Natural killer cell (primary cell): ENCODE data around the gene RCBTB2. TPM values are rescaled to one million over a fixed set of nuclear protein-coding genes. Genes with fewer than 3 reads are reported as not detected.

ENCODE experiments used
- ATAC-seq, 3 donors: fragments of 150-1000 bp in 2 of 3; fragments of 200-7000 bp in 1 of 3; cut with Tn5 transposase; 1 replicate in 1 of 3; 2 replicates in 2 of 3; pipeline ENCODE4 v1.10.0; 2021; ENCODE audit warnings: mild to moderate bottlenecking in 2 of 3, moderate library complexity in 2 of 3
- DNase-seq, 2 donors: peaks; one replicate each; pipeline versions ENCODE4 v3.0.0 to v3.0.0-alpha.2; 2013 to 2021; ENCODE audit warnings: mixed read lengths in 1 of 2
- H3K27ac ChIP-seq: one replicate; pipeline ENCODE4 v1.5.1; 2013; ENCODE audit warnings: mild to moderate bottlenecking, low read length
- H3K27me3 ChIP-seq: one replicate; pipeline ENCODE4 v1.6.1; 2013; ENCODE audit warnings: low read length; ENCODE audit not compliant: control insufficient read depth, insufficient read depth
- H3K36me3 ChIP-seq: one replicate; pipeline ENCODE4 v1.6.1; 2013; ENCODE audit warnings: low read length; ENCODE audit not compliant: control insufficient read depth, insufficient read depth
- H3K4me1 ChIP-seq: one replicate; pipeline ENCODE4 v1.6.1; 2013; ENCODE audit warnings: low read length; ENCODE audit not compliant: control insufficient read depth, insufficient read depth
- H3K4me3 ChIP-seq: one replicate; pipeline ENCODE4 v1.5.1; 2013; ENCODE audit warnings: low read length
- H3K9me3 ChIP-seq: one replicate; pipeline ENCODE4 v1.6.1; 2013; ENCODE audit warnings: low read length; ENCODE audit not compliant: control insufficient read depth, insufficient read depth
- H3K27ac Mint-ChIP-seq, 2 donors: one replicate each; pipeline ENCODE4 v1.8.0; 2022; ENCODE audit warnings: mild to moderate bottlenecking in 2 of 2, mixed read lengths in 2 of 2, moderate library complexity in 1 of 2
- H3K27me3 Mint-ChIP-seq, 2 donors: one replicate each; pipeline ENCODE4 v1.8.0; 2022; ENCODE audit warnings: low read depth in 2 of 2, mixed read lengths in 2 of 2
- H3K36me3 Mint-ChIP-seq: one replicate; pipeline ENCODE4 v1.8.0; 2022; ENCODE audit warnings: mixed read lengths
- H3K4me1 Mint-ChIP-seq, 2 donors: one replicate each; pipeline ENCODE4 v1.8.0; 2022; ENCODE audit warnings: mixed read lengths in 2 of 2
- H3K4me3 Mint-ChIP-seq: one replicate; pipeline ENCODE4 v1.8.0; 2022; ENCODE audit warnings: mild to moderate bottlenecking, moderate library complexity, mixed read lengths
- H3K9me3 Mint-ChIP-seq, 2 donors: one replicate each; pipeline ENCODE4 v1.8.0; 2022; ENCODE audit warnings: mixed read lengths in 2 of 2
- CTCF ChIP-seq: fragments of 200-600 bp; IDR thresholded peaks from one replicate; pipeline ENCODE4 v1.8.0; 2022; ENCODE audit warnings: antibody characterized with exemption
- WGBS: methylation state at CpG from one replicate; pipeline ENCODE4 v1.1.7; 2013; ENCODE audit warnings: missing lambda C conversion rate; ENCODE audit not compliant: insufficient coverage; 5-methylcytosine and 5-hydroxymethylcytosine counted together
- intact Hi-C: fragments of 100-400 bp; cut with micrococcal nuclease; formaldehyde crosslinking; loops from one replicate; pipeline ENCODE4 v1.14.2; 2022
- total RNA-seq, 4 donors: library from RNA; stranded (reverse); fragments of 120-200 nt in 1 of 4; gene quantifications; one replicate each; pipeline versions ENCODE4 v1.2.3 to v1.2.4, GENCODE V29; 2013 to 2022

RCBTB2 gene
- total RNA-seq, 3 donors from 2014 or later (not counting 1 experiment from before 2014, with no cell fraction given) = 21.9 to 27.1 (median 24.2) TPM

DNA sequence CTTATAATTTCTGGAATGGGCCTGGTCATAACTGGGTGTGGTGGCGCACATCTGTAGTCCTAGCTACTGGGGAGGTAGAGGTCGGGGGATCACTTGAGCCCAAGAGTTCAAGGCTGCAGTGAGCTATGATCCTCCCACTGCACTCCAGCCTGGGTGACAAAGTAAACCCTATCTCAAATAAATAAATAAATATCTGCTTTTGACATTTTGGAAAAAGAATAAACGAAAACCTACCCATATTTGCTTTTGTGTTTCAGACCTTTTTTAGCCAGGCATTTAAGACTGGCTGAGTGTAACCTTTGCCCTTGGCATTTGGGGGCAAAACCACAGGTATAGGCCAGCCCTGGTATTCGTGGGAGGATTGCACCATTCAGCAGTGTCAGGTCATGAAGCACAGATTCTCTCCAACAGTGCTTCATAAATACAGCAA is 14.8 kb upstream of the RCBTB2 start:
- Histone ChIP-seq H3K27ac (no peak overlapping the region), H3K36me3 (no peaks in the 10 kb centered on the region), H3K27me3 (no peaks in the 10 kb centered on the region), H3K9me3 (peaks cover 16% of the 10 kb centered on the region), H3K4me1 (no peaks in the 10 kb centered on the region), H3K4me3 (no peak overlapping the region)
- Mint-ChIP-seq H3K9me3 (no peaks in the 10 kb centered on the region), H3K36me3 (no peaks in the 10 kb centered on the region), H3K27me3 (peaks cover 0 to 8% of the 10 kb centered on the region in 2 donors), H3K4me3 (no peak overlapping the region), H3K27ac (no peak overlapping the region), H3K4me1 (peaks cover 0 to 8% of the 10 kb centered on the region in 2 donors)
- intact Hi-C loops = no loop called here
- ATAC-seq = no peak
- no peak for TF ChIP-seq CTCF
- WGBS = 91% methylated on average over 4 of the region's 4 CpGs
- no peak for DNase-seq

DNA sequence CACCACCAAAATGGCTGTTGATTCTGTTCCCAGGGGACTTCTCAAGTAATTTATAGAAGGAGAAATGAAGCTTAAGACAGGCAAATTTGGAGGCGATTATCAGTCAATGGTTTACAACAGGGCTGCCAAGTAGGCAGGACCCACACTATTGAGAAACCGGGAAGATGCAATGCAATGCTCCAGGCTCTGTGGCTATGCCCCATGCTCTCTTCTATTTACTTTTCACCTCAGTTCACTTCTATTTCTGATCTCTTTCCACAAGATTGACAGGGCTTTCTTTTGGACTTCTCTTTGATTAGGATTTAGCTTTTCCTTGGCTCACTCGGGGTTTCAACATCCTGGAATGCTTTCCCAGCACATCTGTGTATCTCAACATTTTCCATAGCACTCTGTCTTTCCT is 12.7 kb upstream of the RCBTB2 start:
- Histone ChIP-seq H3K27ac (no peak overlapping the region), H3K36me3 (no peaks in the 10 kb centered on the region), H3K9me3 (peaks cover 1% of the 10 kb centered on the region), H3K4me3 (no peak overlapping the region), H3K4me1 (no peaks in the 10 kb centered on the region), H3K27me3 (no peaks in the 10 kb centered on the region)
- no peak for ATAC-seq
- intact Hi-C loops = no loop called here
- WGBS = 89% methylated on average over 3 of the region's 3 CpGs
- no peaks in the 10 kb centered on the region for H3K36me3 Mint-ChIP-seq
- DNase-seq = no peak
- H3K27ac Mint-ChIP-seq = no peak overlapping the region
- no peaks in the 10 kb centered on the region for H3K9me3 Mint-ChIP-seq
- no peak overlapping the region for H3K4me3 Mint-ChIP-seq
- peaks cover 0 to 8% of the 10 kb centered on the region in 2 donors for H3K4me1 Mint-ChIP-seq
- no peak for TF ChIP-seq CTCF
- peaks cover 0 to 8% of the 10 kb centered on the region in 2 donors for H3K27me3 Mint-ChIP-seq

DNA sequence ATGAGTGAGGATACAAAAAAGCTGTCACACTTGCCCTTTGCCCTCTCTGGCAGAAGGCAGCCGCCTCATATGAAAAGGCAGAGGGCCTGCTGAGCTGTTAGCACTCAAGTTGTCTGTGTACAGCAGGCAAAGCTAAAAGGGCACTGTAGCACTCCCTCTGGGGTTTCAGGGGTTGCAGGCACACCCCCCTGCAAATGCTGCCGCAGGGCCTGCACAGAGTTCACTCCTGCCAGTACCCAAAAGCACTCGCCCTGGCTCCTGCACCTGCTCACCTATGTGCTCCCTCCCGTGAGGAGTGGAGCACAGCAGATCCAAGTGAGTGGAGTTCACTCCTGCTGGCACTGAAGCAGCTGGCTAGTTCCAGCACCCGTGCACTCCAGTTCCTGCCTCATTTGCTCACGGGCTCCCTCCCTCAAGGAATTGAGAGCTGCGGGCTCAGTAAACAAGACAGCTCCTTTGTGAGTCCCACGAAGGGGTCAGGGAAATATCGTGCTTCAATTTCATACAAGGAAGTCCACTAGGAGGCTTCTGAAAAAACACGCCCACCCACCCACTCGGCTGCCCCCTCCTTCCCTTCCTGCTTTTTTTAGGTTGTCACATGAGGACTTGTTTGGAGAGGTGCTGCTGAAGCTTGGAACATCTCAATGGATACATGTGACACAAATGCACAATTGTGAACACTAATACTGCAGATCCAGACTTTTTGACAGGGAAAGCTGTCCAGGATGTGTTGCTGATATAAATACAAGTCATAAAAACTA is 9.9 kb upstream of the RCBTB2 start:
- 58% methylated on average over 11 of the region's 11 CpGs for WGBS
- Mint-ChIP-seq H3K36me3 (no peaks in the 10 kb centered on the region), H3K9me3 (no peaks in the 10 kb centered on the region), H3K27ac (no peak overlapping the region), H3K4me1 (peaks cover 0 to under 1% of the 10 kb centered on the region in 2 donors), H3K4me3 (no peak overlapping the region), H3K27me3 (peaks cover 0 to 8% of the 10 kb centered on the region in 2 donors)
- Histone ChIP-seq H3K27ac (no peak overlapping the region), H3K27me3 (no peaks in the 10 kb centered on the region), H3K4me1 (no peaks in the 10 kb centered on the region), H3K9me3 (no peaks in the 10 kb centered on the region), H3K36me3 (no peaks in the 10 kb centered on the region), H3K4me3 (no peak overlapping the region)
- intact Hi-C loops = no loop called here
- ATAC-seq (no peak), DNase-seq (no peak)
- TF ChIP-seq CTCF = no peak

- H3K27ac Mint-ChIP-seq = no peak overlapping the region
- peaks cover 0 to 8% of the 10 kb centered on the region in 2 donors for H3K27me3 Mint-ChIP-seq
- no peak for DNase-seq
- Histone ChIP-seq H3K36me3 (no peaks in the 10 kb centered on the region), H3K27me3 (no peaks in the 10 kb centered on the region), H3K4me3 (no peak overlapping the region), H3K9me3 (no peaks in the 10 kb centered on the region), H3K4me1 (no peaks in the 10 kb centered on the region), H3K27ac (no peak overlapping the region)
- H3K36me3 Mint-ChIP-seq = no peaks in the 10 kb centered on the region
- no peak for TF ChIP-seq CTCF
- H3K9me3 Mint-ChIP-seq = peaks cover 0 to 3% of the 10 kb centered on the region in 2 donors
- no peak for ATAC-seq
- intact Hi-C loops = no loop called here
- 94% methylated on average over 4 of the region's 4 CpGs for WGBS
- peaks cover 0 to 5% of the 10 kb centered on the region in 2 donors for H3K4me1 Mint-ChIP-seq
- H3K4me3 Mint-ChIP-seq = no peak overlapping the region
Observed at GRCh38 chr13:48542138-48542537, 9.3 kb upstream of the RCBTB2 start.
